SK-N-MC (cell line): ENCODE data around the gene LGALS8.

ENCODE experiments used
- EZH2 ChIP-seq: fragments of 200-600 bp; sonication (generic); IDR thresholded peaks from one replicate; pipeline ENCODE4 v1.6.1; 2017; ENCODE audit warnings: antibody characterized with exemption
- FOXP2 ChIP-seq: optimal IDR thresholded peaks from 2 replicates; pipeline ENCODE3; 2011; ENCODE audit warnings: mild to moderate bottlenecking, moderate library complexity; ENCODE audit not compliant: insufficient read depth; ENCODE audit errors: extremely low read length, control extremely low read depth
- POLR2AphosphoS5 ChIP-seq: IDR thresholded peaks from 2 replicates; pipeline ENCODE4 v1.6.1; 2012; ENCODE audit warnings: mild to moderate bottlenecking, low read depth, low read length, borderline replicate concordance

DNA sequence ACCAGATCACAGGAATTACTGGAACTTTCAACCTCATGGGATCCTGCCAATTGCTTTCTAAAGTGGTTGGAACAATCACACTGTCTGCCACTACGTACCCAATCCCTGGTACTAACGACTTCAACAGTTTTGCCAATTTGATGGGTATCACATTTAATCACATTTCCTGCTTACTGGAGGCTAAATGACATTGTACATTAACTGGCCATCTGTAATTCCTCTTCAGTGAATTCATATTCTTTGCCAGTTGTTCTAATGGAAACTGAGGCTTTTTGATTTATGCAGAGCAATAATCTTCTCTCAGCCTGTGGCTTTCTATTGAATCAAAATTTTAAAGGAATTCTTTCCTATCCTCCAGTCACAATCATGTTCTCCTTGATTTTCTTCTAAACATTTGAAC lies 38.2 kb downstream of the LGALS8 start:
- TF ChIP-seq POLR2AphosphoS5 (no peak), EZH2 (no peak), FOXP2 (no peak)
